H1 (cell line): ENCODE results near the gene SSNA1. TPM values are rescaled to one million over a fixed set of nuclear protein-coding genes. Genes with fewer than 3 reads are reported as not detected.

Experiments used
- FOSL1 ChIP-seq: IDR thresholded peaks from 2 replicates; pipeline ENCODE4 v1.6.1; 2011; ENCODE audit warnings: mild to moderate bottlenecking, low read depth, low read length, moderate library complexity; ENCODE audit not compliant: insufficient read depth
- KDM1A ChIP-seq: fragments of 200-600, 300-600 bp; sonication (generic); IDR thresholded peaks from 2 replicates; pipeline ENCODE4 v1.7.1; 2016; ENCODE audit warnings: mild to moderate bottlenecking, low read length, borderline replicate concordance
- KDM5A ChIP-seq: fragments of 200-600 bp; IDR thresholded peaks from 2 replicates; pipeline ENCODE4 v1.7.1; 2012; ENCODE audit warnings: mild to moderate bottlenecking, low read length, inconsistent platforms, mixed read lengths
- SAP30 ChIP-seq: fragments of 300-600 bp; sonication (generic); IDR thresholded peaks from 2 replicates; pipeline ENCODE4 v1.7.1; 2012; ENCODE audit warnings: low read length, moderate library complexity, mild to moderate bottlenecking, inconsistent platforms; ENCODE audit not compliant: insufficient read depth, insufficient replicate concordance
- SP1 ChIP-seq: IDR thresholded peaks from 2 replicates; pipeline ENCODE4 v1.6.1; 2011; ENCODE audit warnings: low read depth, low read length
- SUZ12 ChIP-seq: fragments of 200-600 bp; sonication (generic); IDR thresholded peaks from 2 replicates; pipeline ENCODE4 v1.6.1; 2012; ENCODE audit warnings: mild to moderate bottlenecking, inconsistent platforms, low read length, moderate library complexity, mixed read lengths
- polyA plus RNA-seq, 7 experiments: library from polyadenylated mRNA; depleted of rRNA in 3 of 7; stranded (reverse) in 5 of 7; unstranded in 2 of 7; fragments of >200 nt in 5 of 7; fragments of 200-250 nt in 2 of 7; gene quantifications; 1 replicate in 5 of 7; 2 replicates in 1 of 7; 4 replicates in 1 of 7; pipeline versions ENCODE4 v1.2.1 to v1.2.3, GENCODE V29; 2011 to 2013; ENCODE audit warnings: missing spikeins in 2 of 7, mixed read lengths in 2 of 7
- total RNA-seq: library from RNA; stranded (reverse); fragmentation: NEBNext Ultra II Directional; extraction: Animal tissue kit (Norgen Biotek cat#: 25700); gene quantifications from 2 replicates; pipeline ENCODE4 v1.2.1, GENCODE V29; 2021

SSNA1 gene
- total and polyA plus RNA-seq, 2 of the 8 experiments (the other 6 are each of a cell fraction or from before 2014, with no cell fraction given): 87.3 to 157 TPM

DNA sequence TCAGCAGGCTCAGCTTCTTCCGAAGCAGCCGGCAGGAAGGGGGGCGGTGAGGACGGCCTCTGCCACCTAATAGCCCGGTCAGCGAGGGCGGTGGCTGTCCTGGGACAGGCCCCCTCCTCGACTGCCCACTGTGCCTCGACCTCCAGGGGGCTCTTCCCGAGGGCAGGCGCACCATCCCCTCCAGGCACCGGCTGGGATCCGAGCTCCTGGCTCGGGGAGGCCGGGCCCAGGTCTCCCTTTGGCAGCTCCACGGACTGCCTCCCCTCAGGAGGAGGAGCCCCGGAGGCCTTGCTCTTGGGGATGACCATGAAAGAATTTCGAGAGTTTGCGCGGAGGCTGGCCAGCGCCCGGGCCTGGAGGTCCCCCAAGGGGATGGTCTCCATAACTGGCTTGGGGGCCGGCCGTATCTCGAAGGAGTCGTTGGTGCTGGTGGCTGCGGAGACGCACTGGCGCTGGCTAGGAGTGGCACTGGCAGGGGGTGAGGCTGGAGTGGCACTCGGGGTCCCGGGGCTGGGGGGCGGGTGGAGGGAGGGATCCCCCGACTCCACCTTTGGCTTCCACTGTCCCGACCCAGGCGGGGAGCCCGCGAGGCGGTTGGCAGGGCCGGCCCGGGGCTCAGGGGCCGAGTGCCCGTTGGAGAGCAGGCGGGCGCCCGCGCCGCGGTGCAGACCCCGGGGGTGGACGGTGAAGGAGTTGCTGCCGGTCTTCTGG is 11.1 kb downstream of the SSNA1 start (continued):
- TF ChIP-seq SUZ12 (no peak), SP1 (no peak), KDM5A (no peak), KDM1A (no peak), SAP30 (no peak), FOSL1 (no peak)
- TF ChIP-seq, all 59 proteins: peak for 0
